ENCODE results near the gene LRRC61.

DNA sequence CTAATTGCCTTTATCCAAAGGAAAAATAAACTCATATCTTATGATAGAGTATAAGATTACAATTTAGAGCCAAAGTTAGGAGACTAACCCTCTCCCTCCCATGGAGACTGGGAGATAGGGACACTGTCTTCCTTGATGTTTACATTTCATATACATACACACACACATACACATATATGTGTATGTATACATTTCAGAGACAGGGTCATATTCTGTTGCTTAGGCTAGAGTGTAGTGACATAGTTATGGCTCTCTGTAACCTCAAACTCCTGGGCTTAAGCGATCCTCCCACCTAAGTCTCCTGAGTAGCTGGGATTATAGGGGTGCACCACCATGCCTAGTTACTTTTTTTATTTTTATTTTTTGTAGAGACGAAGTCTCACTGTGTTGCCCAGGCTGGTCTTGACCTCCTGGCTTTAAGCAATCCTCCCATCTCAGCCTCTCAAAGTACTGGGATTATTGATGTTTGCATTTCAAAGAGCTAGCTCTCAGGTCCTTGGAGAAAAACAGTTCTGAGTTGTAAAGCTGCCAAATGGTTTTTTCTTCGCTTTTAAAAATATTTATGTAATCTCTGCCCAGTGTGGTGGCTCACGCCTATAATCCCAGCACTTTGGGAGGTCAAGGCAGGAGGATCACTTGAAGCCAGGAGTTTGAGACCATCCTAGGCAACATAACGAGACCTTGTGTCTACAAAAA is 37.4 kb downstream of the LRRC61 start:
- TF ChIP-seq GATA2 (IDR thresholded peaks at IDR 0.05; ENCODE audit: low read depth, low read length) (no peak), GATA3 (IDR thresholded peaks at IDR 0.05; ENCODE audit: low read depth, low read length) (no peak)
